Measurements from ENCODE around the gene TMEM86A.

TMEM86A gene

DNA sequence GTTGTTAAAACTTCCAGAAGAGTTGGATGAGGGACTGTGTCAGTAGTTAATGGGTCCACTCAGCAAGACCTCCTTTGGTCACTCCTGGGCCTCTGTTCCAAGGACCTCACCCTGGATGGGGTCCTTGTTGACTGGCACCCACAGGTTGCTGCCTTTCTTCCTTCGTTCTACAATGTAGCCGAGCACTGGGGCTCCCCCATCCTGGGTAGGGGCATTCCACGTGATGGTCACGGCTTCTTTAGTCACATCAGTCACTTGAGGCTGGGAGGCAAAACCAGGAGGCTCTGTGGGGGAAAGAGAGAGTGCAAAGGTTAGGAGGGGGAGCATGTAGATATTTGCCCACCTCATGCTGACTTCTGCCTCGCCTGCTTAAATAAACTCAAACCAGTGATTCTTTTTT lies 12.0 kb downstream of the TMEM86A start:
- Histone ChIP-seq H4K8ac (ENCODE audit: low read length) (no peak overlapping the region), H3K4me2 (ENCODE audit: low read length, poor library complexity, severe bottlenecking) (no peak overlapping the region), H3K9ac (ENCODE audit: low read length) (no peak overlapping the region), H3K4me1 (ENCODE audit: control insufficient read depth, insufficient read depth, low read depth, low read length) (no peaks in the 10 kb centered on the region), H2BK15ac (ENCODE audit: low read depth, poor library complexity, severe bottlenecking) (no peak overlapping the region), H2BK12ac (ENCODE audit: low read length in 2 of 2) (no peak overlapping the region), H3K27ac (ENCODE audit: low read length, poor library complexity, severe bottlenecking) (no peak overlapping the region), H3K9me3 (ENCODE audit: control insufficient read depth, low read length) (no peaks in the 10 kb centered on the region), H3K79me1 (replicated peaks; ENCODE audit: low read length, poor library complexity, severe bottlenecking) (no peaks in the 10 kb centered on the region), H2AFZ (ENCODE audit: low read depth, low read length) (no peak overlapping the region), H3K4me3 (ENCODE audit: insufficient read depth in 1 of 2, low read depth in 1 of 2, low read length in 2 of 2) (no peak overlapping the region), H2AK5ac (ENCODE audit: low read length, severe bottlenecking) (no peak overlapping the region), H3K36me3 (ENCODE audit: control insufficient read depth in 1 of 2, insufficient read depth in 2 of 2, low read depth in 1 of 2, low read length in 2 of 2) (no peaks in the 10 kb centered on the region), H3K14ac (ENCODE audit: low read length in 2 of 2) (no peak overlapping the region), H3K4ac (ENCODE audit: low read depth in 1 of 2, low read length in 2 of 2) (no peak overlapping the region), H4K91ac (ENCODE audit: low read length) (no peak overlapping the region), H3K18ac (ENCODE audit: low read depth in 1 of 2, low read length in 2 of 2) (no peak overlapping the region), H3K23ac (ENCODE audit: low read length in 2 of 2) (no peak overlapping the region), H3K27me3 (ENCODE audit: control insufficient read depth in 1 of 2, insufficient read depth in 1 of 2, low read length in 2 of 2) (peaks cover 46 to 59% of the 10 kb centered on the region in 2 experiments), H2BK120ac (ENCODE audit: low read depth, low read length) (no peak overlapping the region), H2BK5ac (ENCODE audit: low read depth, low read length, poor library complexity, severe bottlenecking) (no peak overlapping the region)
- DNase-seq = no peak
- WGBS = 73% methylated on average over 5 of the region's 5 CpGs

DNA sequence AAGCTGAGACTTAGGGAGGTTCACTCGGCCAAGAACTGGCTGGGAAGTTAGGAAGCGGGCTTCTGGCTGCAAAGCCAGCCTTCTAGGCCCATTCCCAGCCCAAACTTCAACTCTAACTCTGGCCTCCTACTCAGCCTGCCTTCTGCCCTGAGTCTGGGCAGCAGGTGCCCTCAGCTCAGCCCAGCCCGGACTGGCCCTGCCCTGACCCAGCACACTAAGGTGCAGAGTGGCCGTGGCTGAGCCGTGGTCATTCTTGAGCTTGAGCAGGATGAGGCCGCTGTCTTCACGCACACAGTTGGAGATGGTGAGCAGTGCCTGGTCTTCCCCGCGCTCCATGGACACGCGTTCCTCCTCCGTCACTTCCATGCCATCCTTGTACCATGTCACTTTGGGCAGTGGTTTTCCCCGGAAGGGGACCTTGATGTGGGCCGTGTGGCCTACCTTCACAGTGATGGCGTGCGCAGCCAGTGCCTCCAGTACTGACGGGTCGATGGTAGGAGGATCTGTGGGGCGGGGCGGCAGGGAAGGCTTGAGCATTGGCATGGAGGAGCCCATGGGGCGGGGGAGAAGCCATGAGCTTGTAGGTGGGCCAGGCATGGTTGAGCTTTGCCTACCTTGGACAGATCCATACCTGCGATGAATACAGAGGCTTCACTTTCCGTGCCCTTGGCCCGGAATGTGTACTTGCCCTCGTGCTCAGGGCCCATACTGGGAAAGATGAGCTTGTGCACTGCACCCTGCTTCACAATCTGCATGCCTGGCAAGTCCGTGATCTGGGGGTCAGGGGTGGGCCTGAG lies 15.3 kb downstream of the TMEM86A start:
- H2AK5ac ChIP-seq (ENCODE audit: low read length, severe bottlenecking) = no peak overlapping the region
- H3K9me3 ChIP-seq (ENCODE audit: control insufficient read depth, low read length) = no peaks in the 10 kb centered on the region
- H4K8ac ChIP-seq (ENCODE audit: low read length) = no peak overlapping the region
- no peak overlapping the region for H3K4ac ChIP-seq (ENCODE audit: low read depth in 1 of 2, low read length in 2 of 2)
- H2AFZ ChIP-seq (ENCODE audit: low read depth, low read length) = no peak overlapping the region
- no peak for DNase-seq
- no peaks in the 10 kb centered on the region for H3K36me3 ChIP-seq (ENCODE audit: control insufficient read depth in 1 of 2, insufficient read depth in 2 of 2, low read depth in 1 of 2, low read length in 2 of 2)
- no peak overlapping the region for H3K23ac ChIP-seq (ENCODE audit: low read length in 2 of 2)
- H3K14ac ChIP-seq (ENCODE audit: low read length in 2 of 2) = peak overlapping the region in 1 of 2 experiments; percentile 26
- H2BK12ac ChIP-seq (ENCODE audit: low read length in 2 of 2) = no peak overlapping the region
- H3K79me1 ChIP-seq (replicated peaks; ENCODE audit: low read length, poor library complexity, severe bottlenecking) = no peaks in the 10 kb centered on the region
- no peak overlapping the region for H2BK5ac ChIP-seq (ENCODE audit: low read depth, low read length, poor library complexity, severe bottlenecking)
- H3K4me1 ChIP-seq (ENCODE audit: control insufficient read depth, insufficient read depth, low read depth, low read length) = no peaks in the 10 kb centered on the region
- H2BK120ac ChIP-seq (ENCODE audit: low read depth, low read length) = no peak overlapping the region
- no peak overlapping the region for H3K4me3 ChIP-seq (ENCODE audit: insufficient read depth in 1 of 2, low read depth in 1 of 2, low read length in 2 of 2)
- H4K91ac ChIP-seq (ENCODE audit: low read length) = no peak overlapping the region
- no peak overlapping the region for H3K9ac ChIP-seq (ENCODE audit: low read length)
- H2BK15ac ChIP-seq (ENCODE audit: low read depth, poor library complexity, severe bottlenecking) = no peak overlapping the region
- H3K27ac ChIP-seq (ENCODE audit: low read length, poor library complexity, severe bottlenecking) = no peak overlapping the region
- peaks cover 44 to 47% of the 10 kb centered on the region in 2 experiments for H3K27me3 ChIP-seq (ENCODE audit: control insufficient read depth in 1 of 2, insufficient read depth in 1 of 2, low read length in 2 of 2)
- H3K4me2 ChIP-seq (ENCODE audit: low read length, poor library complexity, severe bottlenecking) = no peak overlapping the region
- no peak overlapping the region for H3K18ac ChIP-seq (ENCODE audit: low read depth in 1 of 2, low read length in 2 of 2)
- WGBS = 91% methylated on average over 26 of the region's 26 CpGs

DNA sequence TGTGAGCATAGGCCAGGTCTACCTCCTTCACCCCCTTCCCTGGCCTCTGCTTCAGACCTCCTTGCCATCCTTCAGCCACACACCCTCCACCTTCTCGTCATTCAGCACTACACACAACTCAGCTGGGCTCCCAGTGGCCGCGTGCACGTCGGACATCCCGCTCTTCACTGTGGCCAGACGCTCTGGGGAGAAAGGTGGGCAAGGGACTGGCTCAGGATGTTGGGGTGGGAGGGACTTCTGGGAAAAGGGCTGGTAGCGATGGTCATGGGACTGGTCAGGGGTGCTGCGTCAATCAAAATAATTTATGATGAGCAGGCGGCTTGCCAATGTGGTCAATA lies 15.8 kb downstream of the TMEM86A start:
- H4K91ac ChIP-seq (ENCODE audit: low read length) = no peak overlapping the region
- no peak overlapping the region for H2AK5ac ChIP-seq (ENCODE audit: low read length, severe bottlenecking)
- WGBS = 84% methylated on average over 10 of the region's 10 CpGs
- H3K9ac ChIP-seq (ENCODE audit: low read length) = no peak overlapping the region
- no peak overlapping the region for H2BK15ac ChIP-seq (ENCODE audit: low read depth, poor library complexity, severe bottlenecking)
- H3K36me3 ChIP-seq (ENCODE audit: control insufficient read depth in 1 of 2, insufficient read depth in 2 of 2, low read depth in 1 of 2, low read length in 2 of 2) = no peaks in the 10 kb centered on the region
- no peak for DNase-seq
- H3K79me1 ChIP-seq (replicated peaks; ENCODE audit: low read length, poor library complexity, severe bottlenecking) = no peaks in the 10 kb centered on the region
- no peak overlapping the region for H3K4me2 ChIP-seq (ENCODE audit: low read length, poor library complexity, severe bottlenecking)
- H3K14ac ChIP-seq (ENCODE audit: low read length in 2 of 2) = peak overlapping the region in 1 of 2 experiments; percentile 26
- H3K23ac ChIP-seq (ENCODE audit: low read length in 2 of 2) = peak overlapping the region in 1 of 2 experiments; percentile 42
- H3K4ac ChIP-seq (ENCODE audit: low read depth in 1 of 2, low read length in 2 of 2) = no peak overlapping the region
- H2BK120ac ChIP-seq (ENCODE audit: low read depth, low read length) = no peak overlapping the region
- H3K9me3 ChIP-seq (ENCODE audit: control insufficient read depth, low read length) = no peaks in the 10 kb centered on the region
- no peak overlapping the region for H2BK5ac ChIP-seq (ENCODE audit: low read depth, low read length, poor library complexity, severe bottlenecking)
- H2AFZ ChIP-seq (ENCODE audit: low read depth, low read length) = no peak overlapping the region
- no peak overlapping the region for H3K4me3 ChIP-seq (ENCODE audit: insufficient read depth in 1 of 2, low read depth in 1 of 2, low read length in 2 of 2)
- no peak overlapping the region for H3K18ac ChIP-seq (ENCODE audit: low read depth in 1 of 2, low read length in 2 of 2)
- no peak overlapping the region for H2BK12ac ChIP-seq (ENCODE audit: low read length in 2 of 2)
- H3K4me1 ChIP-seq (ENCODE audit: control insufficient read depth, insufficient read depth, low read depth, low read length) = no peaks in the 10 kb centered on the region
- H3K27me3 ChIP-seq (ENCODE audit: control insufficient read depth in 1 of 2, insufficient read depth in 1 of 2, low read length in 2 of 2) = peaks cover 39 to 44% of the 10 kb centered on the region in 2 experiments
- no peak overlapping the region for H4K8ac ChIP-seq (ENCODE audit: low read length)
- no peak overlapping the region for H3K27ac ChIP-seq (ENCODE audit: low read length, poor library complexity, severe bottlenecking)

DNA sequence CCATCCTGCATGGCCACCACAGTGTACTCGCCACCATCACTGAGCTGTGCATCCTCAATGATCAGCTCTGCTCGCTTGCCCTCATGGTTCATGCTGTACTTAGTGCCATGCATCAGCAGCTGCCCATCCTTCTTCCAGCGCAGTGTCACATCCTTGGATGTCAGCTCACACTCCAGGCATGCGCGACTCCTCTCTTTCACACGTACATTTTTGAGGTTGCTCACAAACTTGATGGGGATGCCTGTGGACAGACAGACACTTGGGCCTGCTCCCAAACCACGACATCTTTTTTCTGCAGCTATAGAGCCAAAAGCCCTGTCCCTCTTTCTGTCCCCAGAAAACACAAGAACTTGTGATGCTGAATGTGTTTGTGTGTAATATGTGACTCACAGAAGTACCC lies 16.9 kb downstream of the TMEM86A start:
- H3K4me3 ChIP-seq (ENCODE audit: insufficient read depth in 1 of 2, low read depth in 1 of 2, low read length in 2 of 2) = no peak overlapping the region
- H3K4me2 ChIP-seq (ENCODE audit: low read length, poor library complexity, severe bottlenecking) = no peak overlapping the region
- no peak overlapping the region for H2BK120ac ChIP-seq (ENCODE audit: low read depth, low read length)
- no peak overlapping the region for H2BK12ac ChIP-seq (ENCODE audit: low read length in 2 of 2)
- no peak overlapping the region for H2AFZ ChIP-seq (ENCODE audit: low read depth, low read length)
- H3K18ac ChIP-seq (ENCODE audit: low read depth in 1 of 2, low read length in 2 of 2) = no peak overlapping the region
- no peak overlapping the region for H2AK5ac ChIP-seq (ENCODE audit: low read length, severe bottlenecking)
- no peak overlapping the region for H4K8ac ChIP-seq (ENCODE audit: low read length)
- H3K27me3 ChIP-seq (ENCODE audit: control insufficient read depth in 1 of 2, insufficient read depth in 1 of 2, low read length in 2 of 2) = peaks cover 29 to 37% of the 10 kb centered on the region in 2 experiments
- H3K36me3 ChIP-seq (ENCODE audit: control insufficient read depth in 1 of 2, insufficient read depth in 2 of 2, low read depth in 1 of 2, low read length in 2 of 2) = no peaks in the 10 kb centered on the region
- H3K23ac ChIP-seq (ENCODE audit: low read length in 2 of 2) = no peak overlapping the region
- H3K4me1 ChIP-seq (ENCODE audit: control insufficient read depth, insufficient read depth, low read depth, low read length) = no peaks in the 10 kb centered on the region
- no peak overlapping the region for H3K14ac ChIP-seq (ENCODE audit: low read length in 2 of 2)
- H2BK15ac ChIP-seq (ENCODE audit: low read depth, poor library complexity, severe bottlenecking) = no peak overlapping the region
- no peak overlapping the region for H3K9ac ChIP-seq (ENCODE audit: low read length)
- H3K9me3 ChIP-seq (ENCODE audit: control insufficient read depth, low read length) = no peaks in the 10 kb centered on the region
- WGBS = 85% methylated on average over 7 of the region's 7 CpGs
- H3K27ac ChIP-seq (ENCODE audit: low read length, poor library complexity, severe bottlenecking) = no peak overlapping the region
- H3K4ac ChIP-seq (ENCODE audit: low read depth in 1 of 2, low read length in 2 of 2) = no peak overlapping the region
- no peak overlapping the region for H2BK5ac ChIP-seq (ENCODE audit: low read depth, low read length, poor library complexity, severe bottlenecking)
- no peaks in the 10 kb centered on the region for H3K79me1 ChIP-seq (replicated peaks; ENCODE audit: low read length, poor library complexity, severe bottlenecking)
- no peak overlapping the region for H4K91ac ChIP-seq (ENCODE audit: low read length)
- no peak for DNase-seq
